ENCODE data around the gene FARSB.

DNA sequence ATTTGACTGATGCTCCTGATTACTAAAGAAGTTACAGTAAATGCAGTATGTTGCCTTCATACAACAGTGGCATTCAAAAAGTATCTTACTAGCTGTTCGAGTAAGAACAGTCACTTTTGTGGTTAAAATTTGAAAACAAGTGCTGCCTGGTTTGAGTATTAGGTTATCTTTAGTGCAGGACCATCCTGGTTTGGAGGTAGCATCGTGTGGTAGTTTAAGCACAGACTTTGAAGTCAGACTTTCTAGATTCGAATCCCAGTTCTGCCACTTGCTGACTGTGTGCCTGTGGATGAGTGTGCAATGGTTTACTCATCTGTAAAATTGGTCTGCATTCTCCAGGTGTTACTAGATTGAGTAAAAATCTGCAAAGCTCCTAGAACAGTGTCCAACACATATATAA, 134.8 kb downstream of the FARSB start:
- TF ChIP-seq, protein P1, sequence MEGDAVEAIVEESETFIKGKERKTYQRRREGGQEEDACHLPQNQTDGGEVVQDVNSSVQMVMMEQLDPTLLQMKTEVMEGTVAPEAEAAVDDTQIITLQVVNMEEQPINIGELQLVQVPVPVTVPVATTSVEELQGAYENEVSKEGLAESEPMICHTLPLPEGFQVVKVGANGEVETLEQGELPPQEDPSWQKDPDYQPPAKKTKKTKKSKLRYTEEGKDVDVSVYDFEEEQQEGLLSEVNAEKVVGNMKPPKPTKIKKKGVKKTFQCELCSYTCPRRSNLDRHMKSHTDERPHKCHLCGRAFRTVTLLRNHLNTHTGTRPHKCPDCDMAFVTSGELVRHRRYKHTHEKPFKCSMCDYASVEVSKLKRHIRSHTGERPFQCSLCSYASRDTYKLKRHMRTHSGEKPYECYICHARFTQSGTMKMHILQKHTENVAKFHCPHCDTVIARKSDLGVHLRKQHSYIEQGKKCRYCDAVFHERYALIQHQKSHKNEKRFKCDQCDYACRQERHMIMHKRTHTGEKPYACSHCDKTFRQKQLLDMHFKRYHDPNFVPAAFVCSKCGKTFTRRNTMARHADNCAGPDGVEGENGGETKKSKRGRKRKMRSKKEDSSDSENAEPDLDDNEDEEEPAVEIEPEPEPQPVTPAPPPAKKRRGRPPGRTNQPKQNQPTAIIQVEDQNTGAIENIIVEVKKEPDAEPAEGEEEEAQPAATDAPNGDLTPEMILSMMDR (IDR thresholded peaks at IDR 0.05; ENCODE audit: low read depth, low read length), result no peak
- TF ChIP-seq POLR2A (IDR thresholded peaks at IDR 0.05; ENCODE audit: extremely low read depth, insufficient read length) (no peak), MYC (IDR thresholded peaks at IDR 0.05; ENCODE audit: low read depth, low read length) (no peak)
